SU-DHL-6 (cell line): ENCODE results near the gene TNNC1.

Experiments
- H2AFZ ChIP-seq: fragments of 200-600 bp; sonication (generic); 2 replicates; pipeline ENCODE4 v1.6.1; 2014; ENCODE audit warnings: low read depth, mild to moderate bottlenecking, moderate library complexity, mixed read lengths, antibody characterized with exemption, low read length; ENCODE audit not compliant: severe bottlenecking
- H3F3A ChIP-seq: fragments of 200-600 bp; shearing (Covaris generic); 2 replicates; pipeline ENCODE4 v1.6.0; 2016; ENCODE audit warnings: antibody characterized with exemption, mild to moderate bottlenecking; ENCODE audit not compliant: insufficient read depth
- H3K27ac ChIP-seq: fragments of 200-600 bp; sonication (generic); 2 replicates; pipeline ENCODE4 v1.5.1; 2016; ENCODE audit warnings: low read depth, mild to moderate bottlenecking, low read length, moderate library complexity, mixed read lengths
- H3K27me3 ChIP-seq: fragments of 200-600 bp; sonication (generic), shearing (Covaris generic); 2 replicates; pipeline ENCODE4 v1.6.0; 2014; ENCODE audit warnings: mild to moderate bottlenecking, low read length
- H3K36me3 ChIP-seq: fragments of 200-600 bp; sonication (generic); 2 replicates; pipeline ENCODE4 v1.6.1; 2014; ENCODE audit warnings: mild to moderate bottlenecking, low read length, mixed read lengths
- H3K4me2 ChIP-seq: fragments of 300-600, 200-600 bp; shearing (Covaris generic), sonication (generic); 2 replicates; pipeline ENCODE4 v1.6.0; 2014; ENCODE audit warnings: low read length, low read depth, mild to moderate bottlenecking; ENCODE audit not compliant: poor library complexity, severe bottlenecking
- H3K4me3 ChIP-seq: fragments of 200-600 bp; sonication (generic); 2 replicates; pipeline ENCODE4 v1.5.1; 2014; ENCODE audit warnings: antibody characterized with exemption, low read length, mild to moderate bottlenecking, mixed read lengths; ENCODE audit not compliant: insufficient read depth, poor library complexity, severe bottlenecking
- H3K79me2 ChIP-seq: fragments of 200-600 bp; sonication (generic); 2 replicates; pipeline ENCODE4 v1.6.1; 2014; ENCODE audit warnings: mild to moderate bottlenecking, low read length, moderate library complexity; ENCODE audit not compliant: insufficient read depth
- H3K9ac ChIP-seq: fragments of 200-600 bp; sonication (generic); 2 replicates; pipeline ENCODE4 v1.7.0; 2014; ENCODE audit warnings: mild to moderate bottlenecking, low read length
- H3K9me2 ChIP-seq: fragments of 200-600 bp; sonication (generic); replicated peaks from 2 replicates; pipeline ENCODE4 v1.6.1; 2014; ENCODE audit warnings: low read length; ENCODE audit not compliant: insufficient read depth
- H3K9me3 ChIP-seq: fragments of 200-600 bp; sonication (generic); 2 replicates; pipeline ENCODE4 v1.6.1; 2014; ENCODE audit warnings: low read length, mixed read lengths; ENCODE audit not compliant: insufficient read depth
- H4K20me1 ChIP-seq: fragments of 200-600 bp; sonication (generic); 2 replicates; pipeline ENCODE4 v1.6.1; 2014; ENCODE audit warnings: low read depth, mild to moderate bottlenecking, antibody characterized with exemption, low read length, moderate library complexity, mixed read lengths
- CTCF ChIP-seq: fragments of 200-600 bp; sonication (generic); IDR thresholded peaks from one replicate; pipeline ENCODE4 v1.5.1; 2017; ENCODE audit warnings: antibody characterized with exemption, mild to moderate bottlenecking, low read length, moderate library complexity; ENCODE audit not compliant: insufficient read depth, poor library complexity, severe bottlenecking
- EZH2phosphoT487 ChIP-seq: fragments of 200-600 bp; sonication (generic), shearing (Covaris generic); conservative IDR thresholded peaks from 2 replicates; pipeline ENCODE4 v1.6.1; 2018; ENCODE audit warnings: mild to moderate bottlenecking, antibody characterized with exemption, low read length, moderate library complexity, mixed read lengths

The TNNC1 gene

DNA sequence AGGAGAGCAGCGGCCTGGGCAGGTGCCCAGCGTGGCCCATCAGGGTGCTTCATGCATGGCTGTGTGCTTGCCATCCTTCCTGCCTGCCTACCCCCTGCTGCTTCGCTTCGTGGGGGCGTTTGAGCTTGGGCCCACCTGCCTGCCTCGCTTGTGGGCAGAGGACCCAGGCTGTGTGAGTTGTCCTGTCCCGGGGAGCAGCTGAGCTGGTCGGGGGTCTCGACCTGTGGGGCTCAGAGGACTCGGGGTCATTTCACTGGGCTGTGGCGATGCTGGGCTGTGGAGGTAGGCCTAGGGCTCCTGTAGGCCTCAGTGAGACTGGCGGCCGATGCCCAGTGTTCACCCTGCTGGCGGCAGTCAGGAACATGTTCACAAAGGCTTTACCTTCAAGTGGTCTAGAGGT, 29.2 kb upstream of the TNNC1 start:
- H3K36me3 ChIP-seq, result no peaks in the 10 kb centered on the region

DNA sequence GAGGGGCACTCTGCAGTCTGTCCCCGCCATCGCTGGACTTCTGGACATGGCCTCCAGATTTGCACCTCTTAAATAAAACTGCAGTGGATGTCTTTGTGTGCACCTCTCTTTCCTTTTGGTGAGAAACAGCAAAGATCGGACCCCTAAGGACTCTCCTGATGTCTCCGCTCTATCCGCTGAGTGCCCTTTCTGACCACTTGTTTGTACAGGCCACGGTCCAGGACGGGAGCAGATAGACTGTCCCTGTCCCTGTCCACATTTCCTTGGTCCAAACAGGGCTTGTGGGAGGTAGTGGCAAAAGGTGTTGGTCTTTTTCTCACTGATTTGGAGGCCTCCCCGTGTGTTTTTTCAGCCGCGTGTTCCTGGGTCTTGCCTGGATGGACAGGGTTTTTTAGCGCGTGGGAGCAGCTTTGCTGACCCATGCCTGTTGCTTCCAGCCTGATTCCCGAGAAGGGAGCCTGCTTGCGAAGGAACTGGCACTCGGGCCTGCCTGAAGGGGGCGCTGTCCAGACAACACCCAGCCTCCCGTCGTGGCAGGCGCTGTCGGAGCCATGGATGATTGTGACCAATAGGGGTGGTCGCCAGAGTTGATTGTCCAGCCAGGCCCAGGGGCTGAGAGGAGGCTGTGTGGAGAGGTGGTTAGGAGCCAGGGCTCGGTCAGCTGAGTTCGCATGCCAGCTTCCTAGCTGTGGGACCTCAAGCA, 28.1 kb upstream of the TNNC1 start:
- no peaks in the 10 kb centered on the region for H3K9me3 ChIP-seq
- no peaks in the 10 kb centered on the region for H3K27me3 ChIP-seq
- H3F3A ChIP-seq, result no peaks in the 10 kb centered on the region
- TF ChIP-seq EZH2phosphoT487 (no peak), CTCF (no peak)
- no peak overlapping the region for H3K27ac ChIP-seq
- H3K9me2 ChIP-seq, result no peaks in the 10 kb centered on the region
- H3K4me2 ChIP-seq, result no peak overlapping the region
- no peak overlapping the region for H3K4me3 ChIP-seq
- H3K9ac ChIP-seq, result no peak overlapping the region
- H2AFZ ChIP-seq, result no peak overlapping the region
- H3K79me2 ChIP-seq, result no peaks in the 10 kb centered on the region
- H4K20me1 ChIP-seq, result no peaks in the 10 kb centered on the region
- no peaks in the 10 kb centered on the region for H3K36me3 ChIP-seq

More for the DNA sequence above, 29.2 kb upstream of the TNNC1 start:
- no peak for TF ChIP-seq EZH2phosphoT487
- TF ChIP-seq CTCF, result no peak
- Histone ChIP-seq H2AFZ (no peak overlapping the region), H3K79me2 (no peaks in the 10 kb centered on the region), H3F3A (no peaks in the 10 kb centered on the region), H3K27ac (no peak overlapping the region), H3K4me2 (no peak overlapping the region), H3K4me3 (no peak overlapping the region), H4K20me1 (no peaks in the 10 kb centered on the region), H3K9me2 (no peaks in the 10 kb centered on the region), H3K9ac (no peak overlapping the region), H3K9me3 (no peaks in the 10 kb centered on the region), H3K27me3 (no peaks in the 10 kb centered on the region)

GRCh38 chr3:52480768-52481715, 27.2 kb upstream of the TNNC1 start:
- H3K9me3 ChIP-seq, result no peaks in the 10 kb centered on the region
- no peak overlapping the region for H3K4me3 ChIP-seq
- H3F3A ChIP-seq, result no peaks in the 10 kb centered on the region
- H4K20me1 ChIP-seq, result no peaks in the 10 kb centered on the region
- H3K36me3 ChIP-seq, result no peaks in the 10 kb centered on the region
- H2AFZ ChIP-seq, result no peak overlapping the region
- H3K27me3 ChIP-seq, result no peaks in the 10 kb centered on the region
- H3K9me2 ChIP-seq, result no peaks in the 10 kb centered on the region
- no peaks in the 10 kb centered on the region for H3K79me2 ChIP-seq
- H3K9ac ChIP-seq, result no peak overlapping the region
- no peak overlapping the region for H3K27ac ChIP-seq
- TF ChIP-seq CTCF (no peak), EZH2phosphoT487 (no peak)
- H3K4me2 ChIP-seq, result no peak overlapping the region
